ENCODE results near the gene EHBP1.

Gene EHBP1

GRCh38 chr2:63007813-63008458, 302.4 kb downstream of the EHBP1 start:
- Histone ChIP-seq H3K9ac (ENCODE audit: low read length) (no peak overlapping the region), H3K9me3 (ENCODE audit: low read length) (no peaks in the 10 kb centered on the region), H3K4me3 (ENCODE audit: low read depth, low read length, poor library complexity, severe bottlenecking) (no peak overlapping the region), H3K4me1 (ENCODE audit: insufficient read depth, low read length, severe bottlenecking) (no peaks in the 10 kb centered on the region), H3K79me2 (ENCODE audit: insufficient read depth, low read length) (no peaks in the 10 kb centered on the region), H3K27ac (ENCODE audit: low read depth, low read length, poor library complexity, severe bottlenecking) (no peak overlapping the region), H3K36me3 (ENCODE audit: insufficient read depth, low read length) (0 out of 2 replicates have a peak, but pooled peaks cover 3% of the 10 kb centered on the region), H4K20me1 (ENCODE audit: insufficient read depth, low read length) (no peaks in the 10 kb centered on the region), H3K27me3 (ENCODE audit: insufficient read depth, low read length) (no peaks in the 10 kb centered on the region), H2AFZ (ENCODE audit: low read length) (no peak overlapping the region), H3K4me2 (ENCODE audit: low read length) (no peak overlapping the region), H3F3A (ENCODE audit: insufficient read depth, low read length) (no peaks in the 10 kb centered on the region), H3K9me2 (ENCODE audit: low read depth, low read length) (no peaks in the 10 kb centered on the region)
- TF ChIP-seq EZH2 (IDR thresholded peaks at IDR 0.05; ENCODE audit: borderline replicate concordance, low read length): no peak
- TF ChIP-seq, protein P1, sequence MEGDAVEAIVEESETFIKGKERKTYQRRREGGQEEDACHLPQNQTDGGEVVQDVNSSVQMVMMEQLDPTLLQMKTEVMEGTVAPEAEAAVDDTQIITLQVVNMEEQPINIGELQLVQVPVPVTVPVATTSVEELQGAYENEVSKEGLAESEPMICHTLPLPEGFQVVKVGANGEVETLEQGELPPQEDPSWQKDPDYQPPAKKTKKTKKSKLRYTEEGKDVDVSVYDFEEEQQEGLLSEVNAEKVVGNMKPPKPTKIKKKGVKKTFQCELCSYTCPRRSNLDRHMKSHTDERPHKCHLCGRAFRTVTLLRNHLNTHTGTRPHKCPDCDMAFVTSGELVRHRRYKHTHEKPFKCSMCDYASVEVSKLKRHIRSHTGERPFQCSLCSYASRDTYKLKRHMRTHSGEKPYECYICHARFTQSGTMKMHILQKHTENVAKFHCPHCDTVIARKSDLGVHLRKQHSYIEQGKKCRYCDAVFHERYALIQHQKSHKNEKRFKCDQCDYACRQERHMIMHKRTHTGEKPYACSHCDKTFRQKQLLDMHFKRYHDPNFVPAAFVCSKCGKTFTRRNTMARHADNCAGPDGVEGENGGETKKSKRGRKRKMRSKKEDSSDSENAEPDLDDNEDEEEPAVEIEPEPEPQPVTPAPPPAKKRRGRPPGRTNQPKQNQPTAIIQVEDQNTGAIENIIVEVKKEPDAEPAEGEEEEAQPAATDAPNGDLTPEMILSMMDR (IDR thresholded peaks at IDR 0.05; ENCODE audit: low read length): no peak

DNA sequence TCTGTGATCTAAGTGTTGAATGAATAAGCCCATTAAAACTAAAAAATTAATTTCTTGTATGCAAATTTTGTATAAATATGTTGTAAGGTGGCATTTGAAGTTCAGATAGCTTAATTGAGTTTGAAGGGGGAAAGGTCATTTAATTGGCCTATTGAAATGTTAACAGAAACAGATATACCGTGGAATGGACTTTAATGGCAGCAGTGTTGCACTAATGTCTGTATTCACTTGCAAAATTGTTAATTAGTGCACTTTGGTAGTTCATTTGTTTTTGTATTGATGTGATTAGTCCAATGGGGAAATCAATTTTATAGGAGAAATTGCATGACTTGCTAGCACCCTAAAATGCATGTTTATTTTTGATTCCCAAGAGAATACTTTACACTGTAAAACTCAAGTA, 303.3 kb downstream of the EHBP1 start:
- Histone ChIP-seq H3K4me2 (ENCODE audit: low read length) (no peak overlapping the region), H3K4me1 (ENCODE audit: insufficient read depth, low read length, severe bottlenecking) (no peaks in the 10 kb centered on the region), H3K9me2 (ENCODE audit: low read depth, low read length) (no peaks in the 10 kb centered on the region), H3K4me3 (ENCODE audit: low read depth, low read length, poor library complexity, severe bottlenecking) (no peak overlapping the region), H3K9ac (ENCODE audit: low read length) (no peak overlapping the region), H3K79me2 (ENCODE audit: insufficient read depth, low read length) (no peaks in the 10 kb centered on the region), H3K27ac (ENCODE audit: low read depth, low read length, poor library complexity, severe bottlenecking) (no peak overlapping the region), H2AFZ (ENCODE audit: low read length) (no peak overlapping the region), H3K9me3 (ENCODE audit: low read length) (no peaks in the 10 kb centered on the region), H3K36me3 (ENCODE audit: insufficient read depth, low read length) (0 out of 2 replicates have a peak, but pooled peaks cover 3% of the 10 kb centered on the region), H3K27me3 (ENCODE audit: insufficient read depth, low read length) (no peaks in the 10 kb centered on the region), H3F3A (ENCODE audit: insufficient read depth, low read length) (no peaks in the 10 kb centered on the region), H4K20me1 (ENCODE audit: insufficient read depth, low read length) (no peaks in the 10 kb centered on the region)
- no peak for TF ChIP-seq EZH2 (IDR thresholded peaks at IDR 0.05; ENCODE audit: borderline replicate concordance, low read length)
- TF ChIP-seq, protein P1 (IDR thresholded peaks at IDR 0.05; ENCODE audit: low read length): no peak

DNA sequence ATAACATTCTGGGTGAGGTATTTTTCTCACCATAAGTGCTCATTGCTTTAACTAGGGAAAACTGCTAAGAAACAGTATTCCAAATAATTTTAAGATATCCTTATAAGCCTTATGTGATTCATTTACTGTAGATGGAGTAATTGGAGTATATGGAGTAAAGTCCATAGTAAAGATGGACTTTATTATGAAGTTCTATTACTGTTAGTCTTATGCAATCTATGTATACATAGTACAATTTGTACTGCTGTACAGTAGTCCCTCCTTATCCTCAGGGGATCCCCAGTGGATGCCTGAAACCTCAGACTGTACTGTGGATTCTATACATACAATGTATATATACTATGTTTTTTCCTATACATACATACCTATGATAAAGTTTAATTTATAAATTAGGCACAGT, 304.0 kb downstream of the EHBP1 start:
- no peak overlapping the region for H2AFZ ChIP-seq (ENCODE audit: low read length)
- H3K9me2 ChIP-seq (ENCODE audit: low read depth, low read length): no peaks in the 10 kb centered on the region
- H4K20me1 ChIP-seq (ENCODE audit: insufficient read depth, low read length): no peaks in the 10 kb centered on the region
- H3K4me1 ChIP-seq (ENCODE audit: insufficient read depth, low read length, severe bottlenecking): no peaks in the 10 kb centered on the region
- H3K9me3 ChIP-seq (ENCODE audit: low read length): no peaks in the 10 kb centered on the region
- H3K79me2 ChIP-seq (ENCODE audit: insufficient read depth, low read length): no peaks in the 10 kb centered on the region
- H3K27me3 ChIP-seq (ENCODE audit: insufficient read depth, low read length): no peaks in the 10 kb centered on the region
- H3K27ac ChIP-seq (ENCODE audit: low read depth, low read length, poor library complexity, severe bottlenecking): no peak overlapping the region
- no peaks in the 10 kb centered on the region for H3F3A ChIP-seq (ENCODE audit: insufficient read depth, low read length)
- no peak overlapping the region for H3K9ac ChIP-seq (ENCODE audit: low read length)
- no peak overlapping the region for H3K4me3 ChIP-seq (ENCODE audit: low read depth, low read length, poor library complexity, severe bottlenecking)
- H3K4me2 ChIP-seq (ENCODE audit: low read length): no peak overlapping the region
- no peak for TF ChIP-seq EZH2 (IDR thresholded peaks at IDR 0.05; ENCODE audit: borderline replicate concordance, low read length)
- TF ChIP-seq, protein P1 (IDR thresholded peaks at IDR 0.05; ENCODE audit: low read length): no peak
- H3K36me3 ChIP-seq (ENCODE audit: insufficient read depth, low read length): 0 out of 2 replicates have a peak, but pooled peaks cover 3% of the 10 kb centered on the region
